Trophoblast cell (in vitro differentiated cells and primary cell): ENCODE measurements around the gene CENPP.

Experiments used
- DNase-seq, 2 donors: peaks; one replicate each; pipeline ENCODE4 v3.0.0-alpha.2; 2016
- H2AFZ ChIP-seq: 2 replicates; pipeline ENCODE4 v1.6.1; 2013; ENCODE audit warnings: low read length, moderate library complexity, mild to moderate bottlenecking; ENCODE audit not compliant: insufficient read depth, poor library complexity
- H2AK5ac ChIP-seq: 2 replicates; pipeline ENCODE4 v1.6.1; 2013; ENCODE audit warnings: mild to moderate bottlenecking, low read length
- H2BK120ac ChIP-seq: 2 replicates; pipeline ENCODE4 v1.6.1; 2013; ENCODE audit warnings: low read length, mild to moderate bottlenecking, moderate library complexity; ENCODE audit not compliant: insufficient read depth, poor library complexity
- H2BK12ac ChIP-seq: 2 replicates; pipeline ENCODE4 v1.6.1; 2013; ENCODE audit warnings: mild to moderate bottlenecking, low read length, moderate library complexity
- H2BK5ac ChIP-seq: 2 replicates; pipeline ENCODE4 v1.6.1; 2013; ENCODE audit warnings: low read length, low read depth, moderate library complexity, mild to moderate bottlenecking; ENCODE audit not compliant: poor library complexity
- H3K14ac ChIP-seq: 2 replicates; pipeline ENCODE4 v1.6.1; 2013; ENCODE audit warnings: mild to moderate bottlenecking, low read length
- H3K18ac ChIP-seq: 2 replicates; pipeline ENCODE4 v1.6.1; 2013; ENCODE audit warnings: mild to moderate bottlenecking, low read length
- H3K23ac ChIP-seq: 2 replicates; pipeline ENCODE4 v1.6.1; 2013; ENCODE audit warnings: low read length
- H3K27ac ChIP-seq: 2 replicates; pipeline ENCODE4 v1.5.1; 2013; ENCODE audit warnings: low read depth, mild to moderate bottlenecking, inconsistent platforms, low read length, moderate library complexity
- H3K27me3 ChIP-seq: 2 replicates; pipeline ENCODE4 v1.6.1; 2013; ENCODE audit warnings: inconsistent platforms, mild to moderate bottlenecking, low read length, moderate library complexity; ENCODE audit not compliant: insufficient read depth
- H3K36me3 ChIP-seq, 2 experiments: 1 replicate in 1 of 2; 2 replicates in 1 of 2; pipeline ENCODE4 v1.6.1; 2013; ENCODE audit warnings: low read length in 2 of 2, mild to moderate bottlenecking in 2 of 2, moderate library complexity in 1 of 2; ENCODE audit not compliant: insufficient read depth in 2 of 2, control insufficient read depth in 1 of 2
- H3K4ac ChIP-seq: 2 replicates; pipeline ENCODE4 v1.6.1; 2013; ENCODE audit warnings: low read depth, mild to moderate bottlenecking, low read length, moderate library complexity
- H3K4me1 ChIP-seq, 2 experiments: 1 replicate in 1 of 2; 2 replicates in 1 of 2; pipeline ENCODE4 v1.6.1; 2013; ENCODE audit warnings: low read length in 2 of 2, mild to moderate bottlenecking in 2 of 2, moderate library complexity in 1 of 2; ENCODE audit not compliant: insufficient read depth in 2 of 2, control insufficient read depth in 1 of 2
- H3K4me2 ChIP-seq: 2 replicates; pipeline ENCODE4 v1.6.1; 2013; ENCODE audit warnings: inconsistent platforms, mild to moderate bottlenecking, low read length, moderate library complexity
- H3K4me3 ChIP-seq: 2 replicates; pipeline ENCODE4 v1.5.1; 2013; ENCODE audit warnings: mild to moderate bottlenecking, low read depth, low read length, inconsistent platforms
- H3K79me1 ChIP-seq: one replicate; pipeline ENCODE4 v1.6.1; 2013; ENCODE audit warnings: low read length
- H3K79me2 ChIP-seq: 2 replicates; pipeline ENCODE4 v1.6.1; 2013; ENCODE audit warnings: low read length, mild to moderate bottlenecking; ENCODE audit not compliant: control insufficient read depth, insufficient read depth, poor library complexity
- H3K9ac ChIP-seq: 2 replicates; pipeline ENCODE4 v1.6.1; 2013; ENCODE audit warnings: mild to moderate bottlenecking, low read length
- H3K9me3 ChIP-seq: 2 replicates; pipeline ENCODE4 v1.6.1; 2013; ENCODE audit warnings: low read depth, mild to moderate bottlenecking, control low read depth, inconsistent platforms, low read length; ENCODE audit not compliant: insufficient read depth
- H4K12ac ChIP-seq: 2 replicates; pipeline ENCODE4 v1.6.1; 2013; ENCODE audit warnings: low read depth, mild to moderate bottlenecking, low read length, moderate library complexity
- H4K8ac ChIP-seq: 2 replicates; pipeline ENCODE4 v1.6.1; 2013; ENCODE audit warnings: low read depth, mild to moderate bottlenecking, low read length, moderate library complexity
- H4K91ac ChIP-seq: one replicate; pipeline ENCODE4 v1.6.1; 2013; ENCODE audit warnings: low read depth, mild to moderate bottlenecking, low read length, moderate library complexity
- WGBS: extraction: QIAGEN DNeasy Blood & Tissue Kit; methylation state at CpG from one replicate; pipeline ENCODE4 v1.1.7; 2013; ENCODE audit warnings: missing lambda C conversion rate; ENCODE audit not compliant: insufficient read length, insufficient coverage; ENCODE audit errors: extremely low coverage; 5-methylcytosine and 5-hydroxymethylcytosine counted together

CENPP gene

DNA sequence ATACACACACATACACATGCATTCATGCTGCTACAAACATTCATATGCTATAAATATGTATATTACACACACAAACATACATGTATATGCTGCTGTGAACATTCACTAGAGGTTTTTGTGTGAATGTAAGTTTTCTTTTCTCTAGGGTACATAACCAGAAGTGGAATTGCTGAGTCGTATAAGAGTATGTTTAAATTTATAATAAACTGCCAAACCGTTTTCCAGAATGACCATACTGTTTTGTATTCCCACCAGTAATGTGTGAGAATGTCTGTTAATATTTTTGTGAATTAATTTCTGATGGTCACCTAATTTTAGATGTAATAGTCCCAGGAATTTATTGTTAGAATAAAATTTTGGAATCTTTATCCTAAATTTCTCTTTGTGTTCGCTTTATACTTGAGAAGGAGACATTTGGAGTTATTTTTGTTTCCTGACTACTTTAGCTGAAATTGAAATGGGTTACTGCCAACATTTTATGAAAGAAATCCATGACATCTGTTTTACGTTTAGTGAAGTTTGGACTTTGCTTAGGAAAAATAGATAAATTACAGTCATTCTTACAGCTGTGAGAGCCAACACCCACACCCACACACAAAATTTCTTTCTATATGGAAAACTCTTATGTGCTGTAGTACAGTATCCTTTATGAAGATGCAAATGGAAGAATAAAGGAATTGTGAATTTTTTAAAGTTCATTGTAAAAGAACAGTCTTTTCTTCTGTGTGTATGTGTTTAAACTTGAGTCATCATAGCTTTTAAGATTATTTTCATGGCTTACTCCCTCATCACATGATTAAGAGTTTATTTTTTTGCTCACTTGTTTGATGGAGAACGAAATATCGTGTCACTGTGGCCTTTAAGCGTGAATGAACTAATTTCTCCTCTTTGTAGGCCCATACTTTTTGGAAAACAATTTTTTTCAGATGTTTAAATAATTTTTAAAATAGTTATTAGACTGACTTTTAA is 24.3 kb downstream of the CENPP start:
- H3K4ac ChIP-seq = no peak overlapping the region
- H2BK12ac ChIP-seq = no peak overlapping the region
- no peaks in the 10 kb centered on the region for H3K79me2 ChIP-seq
- H4K12ac ChIP-seq = no peak overlapping the region
- H3K23ac ChIP-seq = no peak overlapping the region
- H3K14ac ChIP-seq = no peak overlapping the region
- H2AK5ac ChIP-seq = no peak overlapping the region
- no peak overlapping the region for H3K4me3 ChIP-seq
- H2BK5ac ChIP-seq = no peak overlapping the region
- H4K91ac ChIP-seq = no peak overlapping the region
- H3K27ac ChIP-seq = no peak overlapping the region
- H3K36me3 ChIP-seq = peaks cover 0 to 5% of the 10 kb centered on the region in 2 experiments
- H3K4me2 ChIP-seq = no peak overlapping the region
- no peaks in the 10 kb centered on the region for H3K4me1 ChIP-seq
- no peak overlapping the region for H2BK120ac ChIP-seq
- H4K8ac ChIP-seq = no peak overlapping the region
- H3K9me3 ChIP-seq = peaks cover 4% of the 10 kb centered on the region
- H3K79me1 ChIP-seq = no peaks in the 10 kb centered on the region
- H3K18ac ChIP-seq = no peak overlapping the region
- DNase-seq = no peak
- no peaks in the 10 kb centered on the region for H3K27me3 ChIP-seq
- no peak overlapping the region for H3K9ac ChIP-seq
- WGBS = no CpG with 5 or more reads among the region's 7 CpGs
- H2AFZ ChIP-seq = no peak overlapping the region

GRCh38 chr9:92350740-92351133 is 25.0 kb downstream of the CENPP start:
- no peak overlapping the region for H3K23ac ChIP-seq
- H2BK120ac ChIP-seq = no peak overlapping the region
- H3K79me1 ChIP-seq = no peaks in the 10 kb centered on the region
- no peak overlapping the region for H3K4me3 ChIP-seq
- H3K9ac ChIP-seq = no peak overlapping the region
- H2AFZ ChIP-seq = no peak overlapping the region
- no peak overlapping the region for H3K18ac ChIP-seq
- H3K4me2 ChIP-seq = no peak overlapping the region
- H2AK5ac ChIP-seq = no peak overlapping the region
- no peak overlapping the region for H4K8ac ChIP-seq
- H3K27me3 ChIP-seq = no peaks in the 10 kb centered on the region
- H3K36me3 ChIP-seq = peaks cover 0 to 5% of the 10 kb centered on the region in 2 experiments
- peaks cover 4% of the 10 kb centered on the region for H3K9me3 ChIP-seq
- H3K4me1 ChIP-seq = no peaks in the 10 kb centered on the region
- H3K27ac ChIP-seq = no peak overlapping the region
- H4K12ac ChIP-seq = no peak overlapping the region
- no peak overlapping the region for H3K14ac ChIP-seq
- no peak overlapping the region for H2BK12ac ChIP-seq
- H3K79me2 ChIP-seq = no peaks in the 10 kb centered on the region
- H2BK5ac ChIP-seq = no peak overlapping the region
- H3K4ac ChIP-seq = no peak overlapping the region
- DNase-seq = no peak
- H4K91ac ChIP-seq = no peak overlapping the region

- H3K9me3 ChIP-seq = peaks cover 4% of the 10 kb centered on the region
- no peak overlapping the region for H2AFZ ChIP-seq
- H2AK5ac ChIP-seq = no peak overlapping the region
- H4K91ac ChIP-seq = no peak overlapping the region
- H4K12ac ChIP-seq = no peak overlapping the region
- no peak overlapping the region for H2BK12ac ChIP-seq
- no peak overlapping the region for H3K4me2 ChIP-seq
- no peaks in the 10 kb centered on the region for H3K4me1 ChIP-seq
- H4K8ac ChIP-seq = no peak overlapping the region
- no peaks in the 10 kb centered on the region for H3K79me1 ChIP-seq
- no peak overlapping the region for H2BK5ac ChIP-seq
- peaks cover 0 to 5% of the 10 kb centered on the region in 2 experiments for H3K36me3 ChIP-seq
- no peak overlapping the region for H3K14ac ChIP-seq
- no peak overlapping the region for H3K27ac ChIP-seq
- H3K27me3 ChIP-seq = no peaks in the 10 kb centered on the region
- H3K23ac ChIP-seq = no peak overlapping the region
- WGBS = no CpG with 5 or more reads among the region's 6 CpGs
- no peak overlapping the region for H3K4ac ChIP-seq
- no peak overlapping the region for H2BK120ac ChIP-seq
- DNase-seq = no peak
- H3K18ac ChIP-seq = no peak overlapping the region
- no peak overlapping the region for H3K9ac ChIP-seq
- no peak overlapping the region for H3K4me3 ChIP-seq
- no peaks in the 10 kb centered on the region for H3K79me2 ChIP-seq
These were observed 27.3 kb downstream of the CENPP start for GRCh38 chr9:92353051-92353450.

DNA sequence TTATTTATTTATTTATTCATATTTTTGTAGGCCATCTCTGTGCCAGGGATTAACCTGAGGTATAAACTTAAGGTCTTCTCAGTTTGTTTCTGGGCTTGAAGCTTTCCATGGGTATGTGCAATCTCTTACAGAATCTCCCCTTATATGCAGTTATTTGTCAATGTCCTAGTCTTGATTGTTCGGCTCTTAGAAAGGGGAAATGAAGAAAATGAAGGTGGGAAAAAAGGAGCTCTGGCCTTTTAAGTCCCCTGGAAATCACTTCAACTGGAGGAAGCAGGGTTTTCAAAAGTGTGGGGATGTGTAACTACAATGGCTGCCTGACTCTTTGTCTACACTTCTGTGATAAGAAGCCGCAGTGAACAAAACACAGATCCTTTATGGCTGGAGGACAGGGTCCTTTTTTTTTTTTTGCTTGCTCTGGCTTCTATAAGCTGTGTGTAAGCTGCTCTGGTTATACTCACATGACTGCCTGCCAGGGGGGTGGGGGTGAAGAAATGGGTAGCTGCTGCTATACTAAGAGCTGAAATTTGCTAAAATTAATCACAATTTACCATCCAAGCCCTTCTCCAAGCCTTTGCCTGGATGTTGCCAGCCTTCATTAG is 33.7 kb downstream of the CENPP start:
- no peak overlapping the region for H2BK12ac ChIP-seq
- H3K36me3 ChIP-seq = no peaks in the 10 kb centered on the region
- no peak overlapping the region for H3K4ac ChIP-seq
- no peak overlapping the region for H3K18ac ChIP-seq
- peak overlapping the region; percentile 11 for H3K27ac ChIP-seq
- H3K4me1 ChIP-seq = peaks cover 0 to 3% of the 10 kb centered on the region in 2 experiments
- no peak overlapping the region for H3K4me3 ChIP-seq
- no peak overlapping the region for H4K91ac ChIP-seq
- WGBS = no CpG with 5 or more reads among the region's 2 CpGs
- H2BK5ac ChIP-seq = no peak overlapping the region
- no peak overlapping the region for H2AFZ ChIP-seq
- no peaks in the 10 kb centered on the region for H3K79me1 ChIP-seq
- H4K12ac ChIP-seq = no peak overlapping the region
- H2BK120ac ChIP-seq = no peak overlapping the region
- no peaks in the 10 kb centered on the region for H3K9me3 ChIP-seq
- H2AK5ac ChIP-seq = no peak overlapping the region
- no peak for DNase-seq
- no peak overlapping the region for H3K14ac ChIP-seq
- no peaks in the 10 kb centered on the region for H3K79me2 ChIP-seq
- H4K8ac ChIP-seq = no peak overlapping the region
- no peak overlapping the region for H3K9ac ChIP-seq
- H3K27me3 ChIP-seq = no peaks in the 10 kb centered on the region
- no peak overlapping the region for H3K23ac ChIP-seq
- H3K4me2 ChIP-seq = no peak overlapping the region
